ENCODE data around the gene FAM117A.
"Not testable (repeated sequence)": the region's sequence is repeated elsewhere in the genome, so short reads cannot be mapped to it uniquely, and the experiment has no call there.

Gene FAM117A

GRCh38 chr17:49760296-49760695 lies 3.6 kb downstream of the FAM117A start:
- H3K4me3 ChIP-seq (ENCODE audit: low read depth, low read length): no peak overlapping the region
- no peak for TF ChIP-seq CTCF (IDR thresholded peaks at IDR 0.05; ENCODE audit: insufficient read depth, low read length, missing control alignments)
- DNase-seq (ENCODE audit: low read depth, low spot score): no peak
- ChIA-PET POLR2A (no interaction called here), CTCF (interaction anchor here (1.5 to 1.7 kb wide), 2 partner anchors 52 to 203 kb away, joined by 3 to 6 read pairs; partner anchors contain the start of gene SLC35B1)

- ChIA-PET POLR2A (no interaction called here), CTCF (interaction anchor here (0.9 to 1.7 kb wide), 3 partner anchors 49 to 201 kb away, joined by 3 to 6 read pairs (median 3); partner anchors contain the start of gene SLC35B1)
- no peak for DNase-seq (ENCODE audit: low read depth, low spot score)
- no peak for TF ChIP-seq CTCF (IDR thresholded peaks at IDR 0.05; ENCODE audit: insufficient read depth, low read length, missing control alignments)
- H3K4me3 ChIP-seq (ENCODE audit: low read depth, low read length): no peak overlapping the region
These were observed 4.7 kb downstream of the FAM117A start for GRCh38 chr17:49759203-49759602.

GRCh38 chr17:49758464-49759010 lies 5.4 kb downstream of the FAM117A start:
- H3K4me3 ChIP-seq (ENCODE audit: low read depth, low read length); POLR2A ChIA-PET; DNase-seq (ENCODE audit: low read depth, low spot score): not testable (repeated sequence)
- CTCF ChIA-PET: interaction anchor here (0.9 kb wide), 1 partner anchor 48 kb away, joined by 3 read pairs; no protein-coding TSS in a partner anchor

GRCh38 chr17:49757151-49757777 lies 6.7 kb downstream of the FAM117A start:
- no peak for TF ChIP-seq CTCF (IDR thresholded peaks at IDR 0.05; ENCODE audit: insufficient read depth, low read length, missing control alignments)
- ChIA-PET POLR2A (no interaction called here), CTCF (interaction anchor here (1.2 kb wide), 1 partner anchor 200 kb away, joined by 4 read pairs; no protein-coding TSS in a partner anchor)
- H3K4me3 ChIP-seq (ENCODE audit: low read depth, low read length): no peak overlapping the region
- DNase-seq (ENCODE audit: low read depth, low spot score): no peak

GRCh38 chr17:49756323-49757150 lies 7.4 kb downstream of the FAM117A start:
- TF ChIP-seq CTCF (IDR thresholded peaks at IDR 0.05; ENCODE audit: insufficient read depth, low read length, missing control alignments): no peak
- CTCF ChIA-PET: interaction anchor here (0.9 to 1.2 kb wide), 3 partner anchors 183 to 200 kb away, joined by 3 to 4 read pairs (median 4); no protein-coding TSS in a partner anchor
- POLR2A ChIA-PET: no interaction called here
- DNase-seq (ENCODE audit: low read depth, low spot score): no peak
- no peak overlapping the region for H3K4me3 ChIP-seq (ENCODE audit: low read depth, low read length)

- ChIA-PET CTCF (interaction anchor here (0.9 to 1.0 kb wide), 2 partner anchors 182 to 199 kb away, joined by 3 to 4 read pairs; no protein-coding TSS in a partner anchor), POLR2A (no interaction called here)
- H3K4me3 ChIP-seq (ENCODE audit: low read depth, low read length): no peak overlapping the region
- no peak for DNase-seq (ENCODE audit: low read depth, low spot score)
- no peak for TF ChIP-seq CTCF (IDR thresholded peaks at IDR 0.05; ENCODE audit: insufficient read depth, low read length, missing control alignments)
These were observed 8.2 kb downstream of the FAM117A start for GRCh38 chr17:49755663-49756283.
